ENCODE results near the gene GARIN5A. TPM values are rescaled to one million over a fixed set of nuclear protein-coding genes. Genes with fewer than 3 reads are reported as not detected.

The GARIN5A gene
- total and polyA plus RNA-seq, 2 of the 8 experiments (the other 6 are each of a cell fraction or from before 2014, with no cell fraction given), result 9.1 to 18.5 TPM

DNA sequence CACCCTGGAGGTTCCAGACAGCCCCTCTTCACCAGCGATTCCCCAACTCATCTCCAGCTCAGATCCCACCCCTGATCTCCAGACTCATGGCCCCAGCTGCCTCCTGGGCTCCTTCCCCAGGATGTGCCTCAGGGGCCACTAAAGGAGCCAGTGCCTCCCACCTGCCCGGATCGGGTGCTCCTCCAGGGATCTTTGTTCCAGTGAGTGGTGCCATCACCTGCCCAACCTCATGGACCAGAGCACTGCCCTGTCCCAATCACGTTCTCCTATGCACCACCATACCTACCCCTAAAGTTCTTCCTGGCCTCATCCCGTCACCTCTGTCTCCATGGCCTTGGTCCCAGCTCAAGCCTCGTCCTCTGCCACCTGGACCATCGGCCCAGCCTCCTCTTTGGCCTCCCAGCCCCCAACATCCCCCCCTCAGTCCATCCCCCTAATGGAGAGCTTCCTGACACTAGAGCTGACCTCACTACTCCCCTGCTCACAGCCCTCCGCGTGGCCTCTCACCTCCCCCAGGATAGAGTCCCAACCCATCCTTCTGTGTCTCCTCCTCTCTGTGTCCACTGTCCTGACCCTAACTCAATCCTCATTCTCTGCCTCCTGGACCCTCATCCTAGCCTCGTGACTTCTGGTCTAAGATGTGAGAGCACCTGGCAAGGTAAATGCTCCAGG is 8.8 kb upstream of the GARIN5A start:
- 79% methylated on average over 8 of the region's 10 CpGs; no CpG with 5 or more reads in 1 of the 2 experiments for WGBS, 2 experiments (ENCODE audit: extremely low coverage in 1 of 2, insufficient coverage in 1 of 2, insufficient read length in 1 of 2, insufficient replicate concordance in 2 of 2, low coverage in 1 of 2, low lambda C conversion rate in 2 of 2, missing lambda C conversion rate in 1 of 2)
- Histone ChIP-seq H3K4me1 (replicated peaks in 1 of 4; ENCODE audit: control insufficient read depth in 3 of 4, insufficient read depth in 4 of 4, low read length in 3 of 4) (peaks cover 0 to 10% (median 4%) of the 10 kb centered on the region in 4 experiments; a peak in 3 of 7 replicates), H2BK5ac (ENCODE audit: low read depth, low read length) (no peak overlapping the region), H3K56ac (replicated peaks; ENCODE audit: insufficient read length, low read depth, low read length) (no peak overlapping the region), H3K18ac (ENCODE audit: extremely low read depth, low read length) (no peak overlapping the region), H2AK5ac (ENCODE audit: low read depth, low read length) (no peak overlapping the region), H3K27ac (ENCODE audit: low read depth, low read length) (no peak overlapping the region), H3K23me2 (ENCODE audit: low read depth, low read length) (no peaks in the 10 kb centered on the region), H2BK20ac (ENCODE audit: low read length) (no peak overlapping the region), H3K9ac (replicated peaks in 1 of 4; ENCODE audit: extremely low read depth in 1 of 4, low read depth in 3 of 4, low read length in 3 of 4) (no peak overlapping the region), H3K4me2 (ENCODE audit: insufficient read depth in 1 of 2, low read depth in 2 of 2, low read length in 2 of 2) (no peak overlapping the region), H4K8ac (ENCODE audit: extremely low read depth, insufficient read depth, low read length) (no peak overlapping the region), H3K4ac (replicated peaks; ENCODE audit: insufficient read length, low read depth, low read length) (no peak overlapping the region), H2BK120ac (replicated peaks; ENCODE audit: low read depth, low read length) (no peak overlapping the region), H3K23ac (ENCODE audit: insufficient read length) (no peak overlapping the region), H3K14ac (ENCODE audit: insufficient read length) (no peak overlapping the region), H2BK15ac (ENCODE audit: low read length) (no peak overlapping the region), H3K4me3 (ENCODE audit: extremely low read depth in 1 of 4, insufficient read depth in 2 of 4, low read depth in 3 of 4, low read length in 4 of 4) (no peak overlapping the region), H3K79me1 (ENCODE audit: low read depth, low read length) (no peaks in the 10 kb centered on the region), H3K9me3 (ENCODE audit: insufficient read depth in 2 of 2, low read depth in 1 of 2, low read length in 1 of 2) (peaks cover 20 to 23% of the 10 kb centered on the region in 2 experiments), H2AFZ (ENCODE audit: low read length) (no peak overlapping the region), H4K91ac (replicated peaks; ENCODE audit: insufficient read length, low read length) (no peak overlapping the region), H4K5ac (ENCODE audit: insufficient read length, low read depth, low read length) (no peak overlapping the region), H4K20me1 (replicated peaks in 1 of 2; ENCODE audit: control insufficient read depth in 1 of 2, insufficient read depth in 2 of 2, low read length in 2 of 2) (peaks cover 0 to 1% of the 10 kb centered on the region in 2 experiments), H3K27me3 (replicated peaks in 1 of 4; ENCODE audit: control insufficient read depth in 3 of 4, extremely low read depth in 1 of 4, insufficient read depth in 3 of 4, low read length in 3 of 4) (peaks cover 0 to 35% (median 19%) of the 10 kb centered on the region in 4 experiments; a peak in 6 of 7 replicates), H3K36me3 (ENCODE audit: control insufficient read depth in 2 of 4, insufficient read depth in 4 of 4, low read length in 3 of 4) (peaks cover 0 to 30% (median 7%) of the 10 kb centered on the region in 4 experiments; a peak in 6 of 8 replicates), H2BK12ac (ENCODE audit: low read depth, low read length) (no peak overlapping the region), H3K79me2 (ENCODE audit: control insufficient read depth in 1 of 2, insufficient read depth in 2 of 2, low read length in 2 of 2) (no peaks in the 10 kb centered on the region)
- ChIA-PET POLR2A (ENCODE audit: partially characterized antibody) (interaction anchor here (0.6 to 1.7 kb wide), 6 partner anchors 9 to 122 kb away, joined by 3 to 6 read pairs (median 3); partner anchors contain the start of genes EMC10 and GARIN5A), CTCF (ENCODE audit: partially characterized antibody) (interaction anchor here (1.0 to 4.6 kb wide), 5 partner anchors 19 to 51 kb away, joined by 5 to 26 read pairs (median 7); no protein-coding TSS in a partner anchor)
- DNase-seq (ENCODE audit: low read depth in 1 of 2, low spot score in 2 of 2), result no peak
- no peak for FAIRE-seq
- TF ChIP-seq RBBP5 (IDR thresholded peaks at IDR 0.05; ENCODE audit: borderline replicate concordance, low read depth, low read length) (no peak), CEBPB (IDR thresholded peaks at IDR 0.05; ENCODE audit: low read depth, low read length) (no peak), BACH1 (IDR thresholded peaks at IDR 0.05; ENCODE audit: low read length) (no peak), KDM1A (IDR thresholded peaks at IDR 0.05; ENCODE audit: borderline replicate concordance, low read length) (no peak), ASH2L (IDR thresholded peaks at IDR 0.05; ENCODE audit: low read length) (no peak), PHF8 (conservative IDR thresholded peaks at IDR 0.05; ENCODE audit: low read depth, low read length) (no peak), SP1 (IDR thresholded peaks at IDR 0.05; ENCODE audit: low read depth, low read length) (no peak), SAP30 (IDR thresholded peaks at IDR 0.05; ENCODE audit: insufficient read depth, insufficient replicate concordance, low read length) (no peak)
- TF ChIP-seq, protein P1, sequence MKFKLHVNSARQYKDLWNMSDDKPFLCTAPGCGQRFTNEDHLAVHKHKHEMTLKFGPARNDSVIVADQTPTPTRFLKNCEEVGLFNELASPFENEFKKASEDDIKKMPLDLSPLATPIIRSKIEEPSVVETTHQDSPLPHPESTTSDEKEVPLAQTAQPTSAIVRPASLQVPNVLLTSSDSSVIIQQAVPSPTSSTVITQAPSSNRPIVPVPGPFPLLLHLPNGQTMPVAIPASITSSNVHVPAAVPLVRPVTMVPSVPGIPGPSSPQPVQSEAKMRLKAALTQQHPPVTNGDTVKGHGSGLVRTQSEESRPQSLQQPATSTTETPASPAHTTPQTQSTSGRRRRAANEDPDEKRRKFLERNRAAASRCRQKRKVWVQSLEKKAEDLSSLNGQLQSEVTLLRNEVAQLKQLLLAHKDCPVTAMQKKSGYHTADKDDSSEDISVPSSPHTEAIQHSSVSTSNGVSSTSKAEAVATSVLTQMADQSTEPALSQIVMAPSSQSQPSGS (IDR thresholded peaks at IDR 0.05; ENCODE audit: low read length), result no peak
- TF ChIP-seq, protein P2, sequence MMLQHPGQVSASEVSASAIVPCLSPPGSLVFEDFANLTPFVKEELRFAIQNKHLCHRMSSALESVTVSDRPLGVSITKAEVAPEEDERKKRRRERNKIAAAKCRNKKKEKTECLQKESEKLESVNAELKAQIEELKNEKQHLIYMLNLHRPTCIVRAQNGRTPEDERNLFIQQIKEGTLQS (IDR thresholded peaks at IDR 0.05; ENCODE audit: insufficient read depth, low read depth, low read length), result no peak
